GM12892 (cell line): ENCODE results near the gene CAMKK2.
"Not testable (repeated sequence)": the region's sequence is repeated elsewhere in the genome, so short reads cannot be mapped to it uniquely, and the experiment has no call there.

ENCODE experiments used
- POLR2A ChIP-seq: IDR thresholded peaks from 2 replicates; pipeline ENCODE4 v1.6.1; 2011; ENCODE audit warnings: low read depth, low read length, control low read depth
- POLR2AphosphoS5 ChIP-seq: IDR thresholded peaks from 2 replicates; pipeline ENCODE4 v1.6.1; 2011; ENCODE audit warnings: low read depth, low read length, control low read depth
- TAF1 ChIP-seq: IDR thresholded peaks from 2 replicates; pipeline ENCODE4 v1.6.1; 2011; ENCODE audit warnings: low read depth, mild to moderate bottlenecking, control low read depth, low read length, borderline replicate concordance

DNA sequence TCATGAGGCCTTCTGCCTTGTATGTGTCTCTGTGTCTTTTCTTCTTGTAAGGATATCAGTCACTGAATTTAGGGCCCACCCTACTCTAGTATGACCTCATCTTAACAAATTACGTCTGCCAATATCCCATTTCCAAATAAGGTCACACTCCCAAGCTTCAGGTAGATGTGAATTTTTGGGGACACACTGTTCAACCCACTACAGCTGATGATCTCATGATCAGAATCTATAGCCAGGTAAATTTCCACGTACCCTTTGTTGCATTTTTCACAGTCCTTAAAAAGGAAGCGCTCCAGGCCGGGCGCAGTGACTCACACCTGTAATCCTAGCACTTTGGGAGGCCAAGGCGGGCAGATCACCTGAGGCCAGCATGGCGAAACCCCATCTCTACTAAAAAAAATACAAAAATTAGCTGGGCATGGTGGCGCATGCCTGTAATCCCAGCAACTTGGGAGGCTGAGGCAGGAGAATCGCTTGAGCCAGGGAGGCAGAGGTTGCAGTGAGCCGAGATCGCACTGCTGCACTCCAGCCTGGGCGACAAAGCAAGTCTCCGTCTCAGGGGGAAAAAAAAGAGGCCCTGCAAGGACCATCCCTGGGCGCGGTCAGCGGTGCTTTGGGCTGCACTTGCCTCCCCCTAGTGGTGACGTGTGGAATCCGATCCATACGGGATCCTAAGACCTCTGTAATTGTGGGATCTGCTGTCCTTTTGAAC, 66.5 kb downstream of the CAMKK2 start:
- not testable (repeated sequence) for TF ChIP-seq POLR2A, TAF1, POLR2AphosphoS5
